HG03439 (cell line): ENCODE results near the gene ZCCHC14.

Experiments
- ATAC-seq: cut with Tn5 transposase; IDR thresholded peaks from one replicate; pipeline ENCODE4 v1.9.1; 2021; ENCODE audit warnings: mild to moderate bottlenecking, moderate library complexity; ENCODE audit not compliant: unreplicated experiment

ZCCHC14 gene

GRCh38 chr16:87436225-87437172 is 56.3 kb downstream of the ZCCHC14 start:
- ATAC-seq, result no peak

DNA sequence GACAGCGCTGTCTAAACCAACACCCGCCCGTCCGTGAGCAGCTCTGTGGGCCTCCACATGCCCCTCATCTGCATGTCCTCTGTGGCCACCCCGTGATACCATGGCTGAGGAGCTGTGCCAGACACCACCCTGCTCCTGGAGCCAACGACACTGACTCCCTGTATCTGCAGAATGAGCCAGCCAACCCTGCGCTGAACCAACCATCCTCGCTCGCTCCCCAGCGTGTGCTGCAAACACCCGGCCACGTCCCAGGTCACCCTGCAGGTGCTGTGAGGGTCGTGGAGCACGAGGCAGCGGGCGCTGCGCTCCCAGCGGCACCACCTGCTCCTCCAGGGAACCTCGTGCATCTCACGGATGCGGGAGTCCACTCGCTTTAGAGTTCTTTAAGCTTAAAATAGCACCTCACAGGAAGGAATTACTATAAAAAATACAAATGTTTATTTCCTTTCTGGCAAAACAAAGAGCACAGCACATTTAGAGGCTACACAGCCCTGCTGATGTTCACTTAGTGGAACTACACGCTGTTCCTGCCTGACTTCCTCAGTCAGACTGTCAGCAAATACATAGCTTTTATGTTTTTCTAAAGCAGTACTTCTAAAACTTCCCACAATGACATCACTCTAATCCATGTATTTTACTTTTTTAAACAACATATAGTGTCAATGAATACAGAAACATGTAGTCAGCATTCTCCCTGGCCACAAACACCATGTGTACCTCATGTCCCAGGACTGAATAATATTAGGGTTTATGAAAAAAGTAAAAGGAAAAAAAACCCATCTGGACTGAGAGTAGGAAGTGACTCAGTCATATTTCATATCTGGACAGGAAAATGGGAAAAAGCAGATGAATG is 57.2 kb downstream of the ZCCHC14 start:
- no peak for ATAC-seq

GRCh38 chr16:87434146-87434667 is 58.6 kb downstream of the ZCCHC14 start:
- no peak for ATAC-seq

DNA sequence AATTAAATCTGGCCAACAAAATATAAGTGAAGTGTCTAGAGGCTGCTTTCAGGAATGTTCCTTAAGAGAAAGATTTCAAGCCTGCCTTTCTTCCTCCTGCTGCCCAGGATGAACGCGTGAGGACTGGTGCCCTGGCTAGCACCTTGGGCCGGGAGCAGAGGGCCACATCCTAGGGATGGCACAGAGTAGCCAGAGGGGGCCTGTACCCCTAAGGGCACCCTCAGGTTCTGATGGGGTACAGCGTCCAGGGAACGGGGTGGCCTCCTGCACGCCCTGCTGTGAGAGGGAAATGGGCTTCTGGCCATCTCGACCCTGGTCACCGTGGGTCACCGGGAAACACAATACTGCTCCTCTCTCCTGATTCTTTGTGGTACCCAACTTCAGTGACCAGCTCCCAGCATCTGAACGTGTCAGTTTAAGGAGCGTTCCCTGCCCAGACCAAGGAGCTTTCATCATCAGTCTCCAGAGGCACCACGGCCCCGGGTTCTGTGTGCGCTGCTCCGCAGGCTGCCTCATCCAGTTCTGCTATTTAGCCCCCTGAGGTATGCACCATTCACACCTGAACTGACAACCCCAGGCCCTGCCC is 60.4 kb downstream of the ZCCHC14 start:
- no peak for ATAC-seq

GRCh38 chr16:87431926-87432325 is 60.9 kb downstream of the ZCCHC14 start:
- no peak for ATAC-seq

- ATAC-seq, result no peak
Observed at GRCh38 chr16:87426423-87427215, 66.2 kb downstream of the ZCCHC14 start.

DNA sequence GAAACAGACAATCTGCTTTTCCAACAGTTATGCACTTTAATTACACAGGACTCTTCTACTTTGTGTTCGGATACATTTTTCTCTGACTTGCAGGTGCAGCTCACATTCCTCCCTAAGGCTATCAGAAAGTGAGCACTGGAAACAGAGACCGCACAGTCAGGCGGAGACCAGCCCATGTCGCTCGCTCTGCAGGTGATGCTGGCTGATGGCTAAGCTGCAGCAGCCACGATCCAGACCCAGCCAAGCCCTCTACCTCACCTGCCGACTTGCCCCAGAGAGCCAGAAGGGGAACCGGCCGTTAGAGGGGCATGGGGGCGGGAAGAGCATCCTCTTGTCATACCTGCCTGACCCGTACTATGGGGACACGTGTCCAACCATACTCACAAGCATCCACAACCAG is 66.9 kb downstream of the ZCCHC14 start:
- no peak for ATAC-seq

DNA sequence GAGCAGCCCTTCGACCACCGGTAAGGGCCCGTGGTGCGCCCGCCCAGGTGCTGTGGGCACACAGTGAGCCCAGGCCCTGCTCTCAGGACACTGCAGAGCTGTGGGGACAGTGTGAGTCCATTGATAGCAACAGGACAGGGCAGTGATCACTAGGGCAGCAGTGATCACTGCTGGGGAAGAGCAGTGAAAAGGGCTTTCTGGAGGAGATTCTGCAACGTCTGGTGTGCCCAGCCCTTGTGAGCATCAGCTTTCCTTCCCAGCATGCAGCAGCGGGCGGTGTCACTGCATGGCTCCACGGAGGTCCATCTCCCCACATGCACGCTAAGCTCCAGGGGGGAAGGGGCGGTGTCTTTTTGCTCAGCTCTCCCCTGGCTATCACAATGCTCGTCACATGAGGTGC is 68.6 kb downstream of the ZCCHC14 start:
- no peak for ATAC-seq

GRCh38 chr16:87423429-87423828 is 69.4 kb downstream of the ZCCHC14 start:
- ATAC-seq, result no peak

GRCh38 chr16:87422106-87422505 is 70.7 kb downstream of the ZCCHC14 start:
- ATAC-seq, result no peak

- ATAC-seq, result no peak
Observed at GRCh38 chr16:87421003-87421912, 71.6 kb downstream of the ZCCHC14 start.

DNA sequence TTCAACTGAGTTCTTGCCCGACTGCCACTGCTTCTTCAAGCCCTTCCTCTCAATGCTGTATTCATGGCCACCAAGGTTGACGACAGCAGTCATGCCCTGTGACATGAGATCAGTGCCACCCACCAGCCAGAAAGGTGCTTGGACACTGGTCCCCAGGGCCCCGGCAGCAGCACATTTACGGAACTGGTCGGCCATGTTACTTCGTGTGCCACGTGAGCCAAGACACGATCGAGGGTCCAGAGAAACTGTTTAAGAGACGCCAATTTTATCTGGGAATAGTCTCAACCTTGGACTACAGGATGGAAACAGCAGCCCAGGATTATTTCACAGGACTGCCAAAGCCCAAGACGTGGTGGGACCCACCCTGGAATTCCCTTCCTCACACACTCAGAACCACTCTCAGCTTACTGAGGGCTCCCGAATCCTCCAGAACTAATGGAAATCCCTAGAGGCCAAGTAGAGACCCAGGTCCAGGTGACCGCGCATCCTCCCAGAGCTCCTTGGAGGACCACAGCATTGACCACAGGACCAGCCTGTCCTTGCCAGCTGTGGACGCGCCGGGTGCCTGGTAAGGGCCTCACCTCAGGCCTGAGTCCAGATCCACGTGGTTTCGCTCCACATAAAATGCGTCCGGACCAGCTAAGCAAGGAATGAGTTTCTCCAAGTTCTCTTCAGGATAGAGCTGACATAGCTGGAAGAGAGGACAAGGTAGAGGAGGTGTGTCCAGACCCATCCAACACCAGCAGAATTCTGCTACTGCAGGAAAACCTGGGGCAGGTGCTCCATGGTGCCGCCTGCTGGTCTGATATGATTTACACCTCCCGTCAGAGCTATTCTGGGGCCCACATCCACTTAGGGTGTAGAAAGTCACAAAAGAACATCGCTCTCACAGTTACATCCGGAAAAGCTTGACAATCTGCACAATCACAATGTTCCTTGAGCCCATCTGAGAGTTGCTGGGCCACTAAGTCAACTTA is 72.5 kb downstream of the ZCCHC14 start:
- no peak for ATAC-seq

DNA sequence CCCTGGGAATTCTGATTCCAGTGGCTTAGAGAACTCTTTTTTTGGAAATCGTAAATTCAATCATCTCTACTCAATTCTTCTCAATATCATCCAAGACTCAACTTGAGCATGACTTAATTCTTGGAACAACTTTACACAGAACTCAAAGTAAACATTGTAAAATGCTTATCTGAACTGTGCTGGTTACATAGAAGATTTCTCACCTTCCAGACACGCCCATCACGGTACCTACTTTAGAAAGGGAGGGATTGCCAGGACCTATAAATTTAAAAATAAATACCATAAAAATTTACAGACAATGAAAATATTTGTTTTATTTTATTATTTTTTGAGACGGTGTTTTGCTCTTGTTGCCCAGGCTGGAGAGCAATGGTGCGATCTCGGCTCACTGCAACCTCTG is 74.2 kb downstream of the ZCCHC14 start:
- no peak for ATAC-seq

GRCh38 chr16:87418216-87418615 is 74.6 kb downstream of the ZCCHC14 start:
- no peak for ATAC-seq

- no peak for ATAC-seq
Observed at GRCh38 chr16:87417528-87417910, 75.3 kb downstream of the ZCCHC14 start.

DNA sequence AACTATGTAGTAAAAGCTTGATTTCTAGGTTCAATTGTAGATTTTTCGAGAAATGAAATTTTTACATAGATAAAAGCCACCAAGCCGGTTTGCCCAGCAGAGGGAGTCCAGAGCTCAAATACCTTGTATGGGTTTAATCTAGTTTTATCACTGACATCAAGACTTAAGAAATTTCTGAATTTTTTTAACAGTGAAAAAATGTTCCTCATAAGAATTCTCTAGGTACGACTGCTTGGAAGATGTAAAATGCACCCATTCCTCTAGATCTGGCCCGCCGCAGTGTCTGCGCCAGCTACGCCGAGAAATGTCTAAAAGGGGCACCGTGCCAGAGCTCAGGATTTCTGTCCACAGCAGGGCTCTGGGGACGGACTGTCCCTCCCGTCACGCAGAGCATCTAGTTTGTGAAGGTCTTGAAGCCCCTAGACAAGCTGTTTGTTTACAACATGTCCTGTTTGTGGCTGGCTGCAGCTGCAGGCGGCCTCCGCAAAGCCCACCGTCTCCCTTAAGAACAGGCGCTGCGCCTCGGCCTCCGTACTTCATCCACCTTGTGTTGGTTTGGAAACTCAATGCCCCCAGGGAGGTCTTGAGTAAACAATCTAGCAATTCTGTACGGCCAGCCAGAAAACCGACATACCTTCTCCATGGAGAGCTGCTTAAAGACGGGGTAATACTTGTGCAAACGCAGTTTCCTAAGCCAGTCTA is 75.8 kb downstream of the ZCCHC14 start:
- no peak for ATAC-seq

GRCh38 chr16:87415441-87415840 is 77.4 kb downstream of the ZCCHC14 start:
- no peak for ATAC-seq

DNA sequence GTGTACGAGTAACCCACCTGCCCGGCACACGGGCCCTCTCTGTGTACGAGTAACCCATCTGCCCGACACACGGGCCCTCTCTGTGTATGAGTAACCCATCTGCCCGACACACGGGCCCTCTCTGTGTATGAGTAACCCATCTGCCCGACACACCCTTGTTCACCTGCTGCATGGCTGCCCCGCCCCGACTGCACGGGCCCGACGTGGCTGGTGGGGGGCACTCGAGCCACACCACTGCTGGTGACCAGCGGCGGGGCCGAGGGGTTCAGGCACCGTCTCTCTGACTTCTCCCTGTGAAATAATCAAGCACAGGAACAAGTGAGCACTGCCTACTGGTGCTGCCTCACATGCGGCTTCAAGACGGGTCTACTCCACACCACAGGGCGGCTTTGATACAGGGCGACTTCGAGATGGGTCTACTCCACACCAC is 78.6 kb downstream of the ZCCHC14 start:
- no peak for ATAC-seq
